GM19238 (cell line): ENCODE results near the gene HLA-E.
"Not testable (repeated sequence)": the region's sequence is repeated elsewhere in the genome, so short reads cannot be mapped to it uniquely, and the experiment has no call there.

Experiments used
- DNase-seq: peaks from one replicate; pipeline ENCODE4 v3.0.0; 2011; ENCODE audit warnings: low spot score; ENCODE audit not compliant: insufficient read length

The HLA-E gene

GRCh38 chr6:30480536-30481156, 8.7 kb upstream of the HLA-E start:
- DNase-seq = no peak

- no peak for DNase-seq
Measured at GRCh38 chr6:30481211-30481964, 7.9 kb upstream of the HLA-E start.

- DNase-seq = peak; percentile 73
Measured at GRCh38 chr6:30481965-30482644, 7.2 kb upstream of the HLA-E start.

- DNase-seq = no peak
Measured at GRCh38 chr6:30483677-30484279, 5.5 kb upstream of the HLA-E start.

GRCh38 chr6:30485236-30485635, 4.1 kb upstream of the HLA-E start:
- DNase-seq = no peak

- no peak for DNase-seq
Measured at GRCh38 chr6:30487926-30488325, 1.4 kb upstream of the HLA-E start.

GRCh38 chr6:30488697-30489080, 620 bp upstream of the HLA-E start:
- DNase-seq = not testable (repeated sequence)

- peak; percentile 67 for DNase-seq
Measured at GRCh38 chr6:30490026-30490876, 942 bp downstream of the HLA-E start.

GRCh38 chr6:30491291-30491953, 2.1 kb downstream of the HLA-E start:
- not testable (repeated sequence) for DNase-seq

GRCh38 chr6:30491991-30492952, 3.0 kb downstream of the HLA-E start:
- no peak for DNase-seq

- DNase-seq = no peak
Measured at GRCh38 chr6:30493643-30494250, 4.4 kb downstream of the HLA-E start.

GRCh38 chr6:30494291-30494861, 5.1 kb downstream of the HLA-E start:
- DNase-seq = no peak

- not testable (repeated sequence) for DNase-seq
Measured at GRCh38 chr6:30495060-30495459, 5.8 kb downstream of the HLA-E start.

GRCh38 chr6:30495993-30496392, 6.7 kb downstream of the HLA-E start:
- no peak for DNase-seq

- not testable (repeated sequence) for DNase-seq
Measured at GRCh38 chr6:30497261-30497599, 7.9 kb downstream of the HLA-E start.

GRCh38 chr6:30497714-30498113, 8.4 kb downstream of the HLA-E start:
- DNase-seq = no peak

GRCh38 chr6:30498705-30499104, 9.4 kb downstream of the HLA-E start:
- DNase-seq = not testable (repeated sequence)

GRCh38 chr6:30500421-30501355, 11.4 kb downstream of the HLA-E start:
- no peak for DNase-seq
